Cardiac muscle cell (in vitro differentiated cells and primary cell): ENCODE measurements around the gene ARHGAP5. TPM values are rescaled to one million over a fixed set of nuclear protein-coding genes. Genes with fewer than 3 reads are reported as not detected.

Source experiments
- DNase-seq, 2 donors: peaks; one replicate each; pipeline versions ENCODE4 v3.0.0 to v3.0.0-alpha.2; 2010 to 2017; ENCODE audit warnings: low read depth in 1 of 2, low spot score in 1 of 2
- H3K27ac ChIP-seq: fragments of 200-600 bp; sonication (generic); 2 replicates; pipeline ENCODE4 v1.5.1; 2016
- H3K27me3 ChIP-seq: fragments of 200-600 bp; sonication (generic); 2 replicates; pipeline ENCODE4 v1.6.0; 2016; ENCODE audit warnings: control low read depth
- H3K36me3 ChIP-seq: fragments of 200-600 bp; sonication (generic); 2 replicates; pipeline ENCODE4 v1.5.1; 2016; ENCODE audit warnings: control low read depth
- H3K4me1 ChIP-seq: fragments of 200-600 bp; sonication (generic); 2 replicates; pipeline ENCODE4 v1.8.1; 2017; ENCODE audit warnings: low read depth, mild to moderate bottlenecking, mixed run types
- H3K4me3 ChIP-seq: fragments of 200-600 bp; sonication (generic); 2 replicates; pipeline ENCODE4 v1.5.1; 2016; ENCODE audit warnings: mild to moderate bottlenecking
- H3K9me3 ChIP-seq: fragments of 200-600 bp; sonication (generic); 2 replicates; pipeline ENCODE4 v1.5.1; 2017; ENCODE audit warnings: low read depth, mild to moderate bottlenecking, control low read depth
- CTCF ChIP-seq: IDR thresholded peaks from 2 replicates; pipeline ENCODE4 v1.5.1; 2012; ENCODE audit warnings: low read depth, mild to moderate bottlenecking, low read length
- polyA plus RNA-seq: library from polyadenylated mRNA; unstranded; fragments of >200 nt; fragmentation: Nextera tagmentation; extraction: Ambion mirVana; gene quantifications from 2 replicates; pipeline ENCODE4 v1.2.1, GENCODE V29; 2016
- total RNA-seq: library from RNA; depleted of rRNA; stranded (reverse); fragments of >200 nt; gene quantifications from 2 replicates; pipeline ENCODE4 v1.2.3, GENCODE V29; 2016

The ARHGAP5 gene
- total and polyA plus RNA-seq, 2 experiments from 2014 or later = 12.9 to 77.5 TPM

DNA sequence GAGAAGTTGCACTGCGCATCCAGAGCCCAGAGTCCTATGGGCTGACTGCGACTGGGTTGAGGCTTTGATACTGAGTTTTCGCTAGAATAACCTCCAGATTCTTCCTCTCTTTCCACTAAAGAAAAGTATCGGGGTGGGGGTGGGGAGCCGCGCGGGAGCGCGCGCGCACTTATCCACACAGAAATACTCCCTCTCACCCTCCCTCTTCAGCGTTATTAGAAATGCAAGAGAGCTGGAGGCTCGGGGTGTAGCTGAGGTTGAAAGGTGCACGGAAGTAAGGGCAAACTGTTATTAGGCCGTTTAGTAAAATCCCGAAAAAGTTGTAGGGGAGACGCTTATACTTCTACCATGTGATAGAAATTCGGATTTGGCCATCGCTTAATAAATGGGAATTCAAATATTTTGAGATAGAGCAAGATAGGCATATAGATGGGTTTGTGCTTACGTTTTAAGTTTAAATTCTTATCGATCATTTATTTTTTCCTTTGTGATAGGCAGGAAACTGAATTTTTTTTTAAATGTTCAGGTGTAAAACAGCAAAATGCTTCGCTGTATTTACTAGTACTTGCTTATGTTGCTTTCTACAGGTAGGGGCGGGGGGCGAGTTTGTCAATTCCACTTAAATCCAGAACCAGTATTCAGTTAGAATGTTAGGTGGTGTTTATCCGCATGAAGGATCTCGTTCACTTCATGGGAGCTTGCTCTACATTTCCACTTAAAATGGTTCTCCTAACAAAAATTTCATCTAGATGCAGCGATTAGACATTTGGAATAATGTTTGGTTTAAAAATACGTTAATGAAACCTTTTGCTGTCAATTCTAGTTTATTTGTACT is 1.1 kb downstream of the ARHGAP5 start:
- Histone ChIP-seq H3K27ac (peak overlapping the region; percentile 96), H3K4me3 (peak overlapping the region; percentile 83), H3K4me1 (peaks cover 44% of the 10 kb centered on the region), H3K36me3 (no peaks in the 10 kb centered on the region), H3K27me3 (no peaks in the 10 kb centered on the region), H3K9me3 (no peaks in the 10 kb centered on the region)
- TF ChIP-seq CTCF = no peak
- DNase-seq = peak; percentile 51 to 57

- no peaks in the 10 kb centered on the region for H3K36me3 ChIP-seq
- peaks cover 48% of the 10 kb centered on the region for H3K4me1 ChIP-seq
- H3K27ac ChIP-seq = peak overlapping the region; percentile 96
- DNase-seq = peak; percentile 15 to 19
- no peak for TF ChIP-seq CTCF
- no peaks in the 10 kb centered on the region for H3K9me3 ChIP-seq
- H3K4me3 ChIP-seq = peak overlapping the region; percentile 83
- H3K27me3 ChIP-seq = no peaks in the 10 kb centered on the region
Observed at GRCh38 chr14:32078858-32079216, 1.7 kb downstream of the ARHGAP5 start.

- Histone ChIP-seq H3K27me3 (no peaks in the 10 kb centered on the region), H3K27ac (no peak overlapping the region), H3K9me3 (no peaks in the 10 kb centered on the region), H3K36me3 (no peaks in the 10 kb centered on the region), H3K4me1 (peaks cover 45% of the 10 kb centered on the region), H3K4me3 (peak overlapping the region; percentile 83)
- TF ChIP-seq CTCF = no peak
- DNase-seq = no peak
Observed at GRCh38 chr14:32079264-32079663, 2.2 kb downstream of the ARHGAP5 start.

GRCh38 chr14:32080001-32080510 is 3.0 kb downstream of the ARHGAP5 start:
- H3K4me1 ChIP-seq = peaks cover 37% of the 10 kb centered on the region
- H3K27me3 ChIP-seq = no peaks in the 10 kb centered on the region
- no peak for DNase-seq
- no peak overlapping the region for H3K27ac ChIP-seq
- no peaks in the 10 kb centered on the region for H3K9me3 ChIP-seq
- peak overlapping the region; percentile 83 for H3K4me3 ChIP-seq
- no peaks in the 10 kb centered on the region for H3K36me3 ChIP-seq
- TF ChIP-seq CTCF = no peak

- H3K36me3 ChIP-seq = no peaks in the 10 kb centered on the region
- no peak for DNase-seq
- peaks cover 49% of the 10 kb centered on the region for H3K4me1 ChIP-seq
- H3K4me3 ChIP-seq = no peak overlapping the region
- H3K27ac ChIP-seq = peak overlapping the region; percentile 34
- no peak for TF ChIP-seq CTCF
- H3K9me3 ChIP-seq = no peaks in the 10 kb centered on the region
- H3K27me3 ChIP-seq = no peaks in the 10 kb centered on the region
Observed at GRCh38 chr14:32081901-32082300, 4.8 kb downstream of the ARHGAP5 start.
